SK-N-SH (cell line): ENCODE measurements around the gene LCN6. TPM values are rescaled to one million over a fixed set of nuclear protein-coding genes. Genes with fewer than 3 reads are reported as not detected.

Experiments used
- CTCF ChIA-PET: fragments of 300-600, 350-600 bp; formaldehyde crosslinking; extraction: SDS; loops from one replicate; lab custom pipeline; 2021; lab: Yijun Ruan, JAX
- POLR2A ChIA-PET: fragments of 350-600 bp; sonication (Branson Sonifier 250); formaldehyde crosslinking; extraction: SDS; loops from one replicate; lab custom pipeline; 2020; ENCODE audit warnings: antibody characterized with exemption, inconsistent platforms; lab: Yijun Ruan, JAX
- DNase-seq: peaks from one replicate; pipeline ENCODE4 v3.0.0; 2012
- H2AFZ ChIP-seq: fragments of 200-600 bp; sonication (generic); 2 replicates; pipeline ENCODE4 v1.8.1; 2016; ENCODE audit warnings: antibody characterized with exemption, mild to moderate bottlenecking, low read depth
- H3F3A ChIP-seq: fragments of 200-600 bp; sonication (generic); replicated peaks from 2 replicates; pipeline ENCODE3; 2016; ENCODE audit warnings: antibody characterized with exemption, mild to moderate bottlenecking; ENCODE audit not compliant: insufficient read depth
- H3K27ac ChIP-seq, 2 experiments: fragments of 200-500 bp in 1 of 2; fragments of 200-600 bp in 1 of 2; sonication (Bioruptor generic) in 1 of 2; sonication (generic), shearing (Covaris generic) in 1 of 2; 2 replicates each; pipeline versions ENCODE4 v1.5.1 to v1.6.1; 2014 to 2016; ENCODE audit warnings: low read depth in 2 of 2, inconsistent platforms in 1 of 2, low read length in 1 of 2, mild to moderate bottlenecking in 1 of 2, mixed read lengths in 1 of 2
- H3K27me3 ChIP-seq: fragments of 200-600 bp; sonication (generic), shearing (Covaris generic); 2 replicates; pipeline ENCODE4 v1.6.1; 2016; ENCODE audit warnings: mixed run types; ENCODE audit not compliant: insufficient read depth
- H3K36me3 ChIP-seq, 2 experiments: fragments of 200-500 bp in 1 of 2; fragments of 200-600 bp in 1 of 2; sonication (Bioruptor generic) in 1 of 2; sonication (generic) in 1 of 2; replicated peaks in 1 of 2; 2 replicates each; pipeline versions ENCODE3 to v1.5.1; 2014 to 2016; ENCODE audit warnings: low read length in 1 of 2, mild to moderate bottlenecking in 1 of 2; ENCODE audit not compliant: insufficient read depth in 2 of 2, control insufficient read depth in 1 of 2
- H3K4me1 ChIP-seq, 2 experiments: fragments of 200-500 bp in 1 of 2; fragments of 200-600 bp in 1 of 2; sonication (Bioruptor generic) in 1 of 2; sonication (generic), shearing (Covaris generic) in 1 of 2; 2 replicates each; pipeline versions ENCODE4 v1.5.1 to v1.6.1; 2014 to 2016; ENCODE audit warnings: low read depth in 1 of 2, low read length in 1 of 2, mixed run types in 1 of 2; ENCODE audit not compliant: insufficient read depth in 2 of 2, control insufficient read depth in 1 of 2
- H3K4me2 ChIP-seq: fragments of 200-600 bp; sonication (generic), shearing (Covaris generic); 2 replicates; pipeline ENCODE4 v1.6.1; 2017; ENCODE audit warnings: mixed run types
- H3K4me3 ChIP-seq, 2 experiments: fragments of 200-500 bp in 1 of 2; fragments of 200-600 bp in 1 of 2; sonication (Bioruptor generic) in 1 of 2; sonication (generic), shearing (Covaris generic) in 1 of 2; 2 replicates each; pipeline versions ENCODE4 v1.5.1 to v1.8.1; 2014 to 2016; ENCODE audit warnings: low read depth in 2 of 2, inconsistent platforms in 1 of 2, low read length in 1 of 2, mild to moderate bottlenecking in 1 of 2, mixed read lengths in 1 of 2, moderate library complexity in 1 of 2
- H3K79me2 ChIP-seq: fragments of 200-600 bp; sonication (generic); 2 replicates; pipeline ENCODE4 v1.8.1; 2017; ENCODE audit warnings: mild to moderate bottlenecking; ENCODE audit not compliant: insufficient read depth
- H3K9ac ChIP-seq: fragments of 200-600 bp; sonication (generic); 2 replicates; pipeline ENCODE4 v1.6.1; 2017; ENCODE audit warnings: mixed run types
- H3K9me2 ChIP-seq: fragments of 200-600 bp; sonication (generic); 2 replicates; pipeline ENCODE4 v1.6.1; 2017; ENCODE audit warnings: mixed run types
- H3K9me3 ChIP-seq: fragments of 200-600 bp; sonication (generic); 2 replicates; pipeline ENCODE4 v1.6.1; 2017; ENCODE audit warnings: mixed run types, mild to moderate bottlenecking, moderate library complexity
- H4K20me1 ChIP-seq: fragments of 200-600 bp; sonication (generic); 2 replicates; pipeline ENCODE4 v1.6.1; 2017; ENCODE audit warnings: mild to moderate bottlenecking, mixed run types; ENCODE audit not compliant: insufficient read depth
- FOXJ3 ChIP-seq: sonication (generic); formaldehyde crosslinking; IDR thresholded peaks from 2 replicates; pipeline ENCODE4 v1.5.1; 2020; ENCODE audit warnings: mild to moderate bottlenecking, missing genetic modification reagents
- FOXM1 ChIP-seq: IDR thresholded peaks from 2 replicates; pipeline ENCODE4 v1.4.0; 2012; ENCODE audit warnings: low read depth, mild to moderate bottlenecking
- GATA2 ChIP-seq: sonication (generic); formaldehyde crosslinking; IDR thresholded peaks from 2 replicates; pipeline ENCODE4 v1.5.0; 2020; ENCODE audit warnings: mild to moderate bottlenecking, missing genetic modification reagents
- MXI1 ChIP-seq: IDR thresholded peaks from 2 replicates; pipeline ENCODE4 v1.6.1; 2012; ENCODE audit warnings: mild to moderate bottlenecking, low read depth, low read length, improper control_type of control experiment
- NFIC ChIP-seq: IDR thresholded peaks from 2 replicates; pipeline ENCODE4 v1.4.0; 2012; ENCODE audit warnings: borderline replicate concordance
- NRF1 ChIP-seq: IDR thresholded peaks from 2 replicates; pipeline ENCODE4 v1.6.1; 2012; ENCODE audit warnings: low read depth, mild to moderate bottlenecking, low read length
- PBX3 ChIP-seq: IDR thresholded peaks from 2 replicates; pipeline ENCODE4; 2012
- POLR2AphosphoS5 ChIP-seq: IDR thresholded peaks from 2 replicates; pipeline ENCODE4 v1.6.1; 2012; ENCODE audit warnings: low read depth, low read length
- RAD21 ChIP-seq: IDR thresholded peaks from 2 replicates; pipeline ENCODE4 v1.6.1; 2012; ENCODE audit warnings: mild to moderate bottlenecking, low read length
- RCOR1 ChIP-seq: fragments of 150-350 bp; IDR thresholded peaks from 2 replicates; pipeline ENCODE4 v1.6.1; 2017; ENCODE audit warnings: antibody characterized with exemption, low read length
- RFX5 ChIP-seq: IDR thresholded peaks from 2 replicates; pipeline ENCODE4 v1.6.1; 2012; ENCODE audit warnings: mild to moderate bottlenecking, improper control_type of control experiment, low read length
- TEAD4 ChIP-seq: IDR thresholded peaks from 2 replicates; pipeline ENCODE4 v1.4.0; 2012; ENCODE audit warnings: mild to moderate bottlenecking, borderline replicate concordance; ENCODE audit not compliant: insufficient read depth
- USF2 ChIP-seq: fragments of 150-350 bp; IDR thresholded peaks from 2 replicates; pipeline ENCODE4 v1.6.1; 2017; ENCODE audit warnings: antibody characterized with exemption, low read length, low read depth, borderline replicate concordance
- WGBS: methylation state at CpG from one replicate; pipeline ENCODE4 v1.1.6; 2017; ENCODE audit warnings: low lambda C conversion rate; 5-methylcytosine and 5-hydroxymethylcytosine counted together
- polyA plus RNA-seq, 3 experiments: library from polyadenylated mRNA; depleted of rRNA; stranded (reverse); fragments of >200 nt; gene quantifications; 2 replicates each; pipeline ENCODE4 v1.2.3, GENCODE V29; 2012

Gene LCN6
- polyA plus RNA-seq, 1 of the 3 experiments (the other 2 are of a cell fraction), result not detected

DNA sequence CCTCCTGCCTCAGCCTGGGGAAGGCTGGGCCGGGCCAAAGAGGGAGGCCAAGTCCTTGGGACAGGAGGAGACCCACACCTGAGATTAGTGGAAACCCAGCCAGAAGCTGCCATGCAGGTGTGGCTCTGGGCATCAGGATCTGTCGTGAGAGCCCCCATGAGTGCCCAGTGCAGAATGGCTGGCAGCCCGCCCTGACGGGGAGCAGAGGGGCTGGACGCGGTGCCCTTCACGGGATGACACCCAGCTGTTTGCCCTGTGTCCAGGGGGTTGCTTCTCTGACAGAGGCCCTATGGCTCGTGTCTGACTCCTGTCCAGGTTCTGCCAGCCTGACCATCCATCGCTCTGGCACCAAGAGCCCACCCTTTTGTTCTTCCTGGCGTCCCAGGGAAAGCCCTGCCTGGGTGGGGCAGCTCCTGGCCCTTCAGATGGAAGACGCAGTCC is 27.4 kb downstream of the LCN6 start:
- Histone ChIP-seq H3K4me2 (0 out of 2 replicates have a peak overlapping the region, but pooled peaks have one; percentile 15), H3K27ac (no peak overlapping the region), H3K9ac (no peak overlapping the region), H3K79me2 (peaks cover 21% of the 10 kb centered on the region), H3K9me3 (no peaks in the 10 kb centered on the region), H3K4me1 (peaks cover 3 to 9% of the 10 kb centered on the region in 2 experiments; a peak in 1 of 4 replicates), H3F3A (peaks cover 22% of the 10 kb centered on the region), H4K20me1 (peaks cover 52% of the 10 kb centered on the region), H2AFZ (no peak overlapping the region), H3K4me3 (no peak overlapping the region), H3K9me2 (no peaks in the 10 kb centered on the region), H3K27me3 (no peaks in the 10 kb centered on the region), H3K36me3 (peaks cover 18 to 31% of the 10 kb centered on the region in 2 experiments)
- DNase-seq, result no peak
- CTCF ChIA-PET, result interaction anchor here (1.1 to 2.7 kb wide), 3 partner anchors 10 to 49 kb away, joined by 3 to 13 read pairs (median 9); partner anchors contain the start of gene LCN8
- POLR2A ChIA-PET, result interaction anchor here (1.2 kb wide), 1 partner anchor 74 kb away, joined by 3 read pairs; no protein-coding TSS in a partner anchor
- 64% methylated on average over 5 of the region's 11 CpGs for WGBS
- TF ChIP-seq MXI1, result no peak
- TF ChIP-seq TEAD4, result no peak
- no peak for TF ChIP-seq GATA2 (CRISPR knock-in tag)
- no peak for TF ChIP-seq NRF1
- no peak for TF ChIP-seq USF2
- TF ChIP-seq PBX3, result no peak
- TF ChIP-seq RCOR1, result no peak
- no peak for TF ChIP-seq FOXM1
- no peak for TF ChIP-seq POLR2AphosphoS5

DNA sequence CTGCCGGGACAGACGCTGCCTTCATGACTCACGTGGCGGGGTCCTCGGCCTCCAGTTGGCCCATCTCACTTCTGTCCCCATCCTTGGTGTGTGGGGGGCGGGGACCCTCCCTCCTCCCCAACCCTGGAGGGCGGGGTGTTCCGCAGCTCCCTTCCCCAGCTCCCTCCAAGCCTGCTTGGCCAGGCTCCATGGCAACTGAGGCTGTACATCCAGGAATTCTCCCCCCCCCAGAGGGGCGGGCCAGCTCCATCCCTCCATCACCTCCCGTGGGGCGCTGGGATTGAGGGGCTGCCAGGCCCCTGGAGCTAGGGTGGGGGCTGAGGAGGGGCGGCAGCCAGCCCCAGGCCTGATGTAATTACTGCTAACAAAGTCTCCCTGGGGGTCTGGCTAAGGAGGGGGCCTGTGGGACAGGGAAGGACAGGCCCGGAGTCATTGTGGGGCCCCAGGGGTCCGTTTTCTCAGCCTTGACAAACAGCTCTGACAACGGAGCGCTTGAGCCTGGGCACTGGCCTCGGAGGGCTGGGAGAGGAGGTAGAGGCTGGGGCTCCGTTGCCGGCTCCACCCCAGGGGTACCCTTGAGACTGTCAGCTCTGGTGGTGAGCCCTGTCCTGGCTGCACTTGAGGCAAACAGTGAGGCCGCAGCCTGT is 28.0 kb downstream of the LCN6 start:
- no peak for TF ChIP-seq FOXJ3 (CRISPR knock-in tag)
- no peak for TF ChIP-seq RAD21
- TF ChIP-seq RFX5, result no peak
- no peak for TF ChIP-seq NFIC
- CTCF ChIA-PET, result interaction anchor here (0.6 to 2.7 kb wide), 3 partner anchors 38 to 72 kb away, joined by 3 to 13 read pairs (median 9); partner anchors contain the start of gene LCN8
- no peak overlapping the region for H3K9ac ChIP-seq
- POLR2A ChIA-PET, result interaction anchor here (1.2 kb wide), 1 partner anchor 73 kb away, joined by 3 read pairs; no protein-coding TSS in a partner anchor
- H3K4me3 ChIP-seq, result no peak overlapping the region
- H3K27me3 ChIP-seq, result no peaks in the 10 kb centered on the region
- H3F3A ChIP-seq, result peaks cover 18% of the 10 kb centered on the region
- no peaks in the 10 kb centered on the region for H3K9me2 ChIP-seq
- H3K36me3 ChIP-seq, result peaks cover 13 to 29% of the 10 kb centered on the region in 2 experiments
- H3K27ac ChIP-seq, result peak overlapping the region in 1 of 2 experiments; percentile 22; a peak in 1 of 4 replicates
- 86% methylated on average over 13 of the region's 20 CpGs for WGBS
- H3K4me1 ChIP-seq, result peaks cover 0 to 4% of the 10 kb centered on the region in 2 experiments; a peak in 1 of 4 replicates
- no peak for DNase-seq
- H3K9me3 ChIP-seq, result no peaks in the 10 kb centered on the region
- H2AFZ ChIP-seq, result no peak overlapping the region
- H4K20me1 ChIP-seq, result peaks cover 46% of the 10 kb centered on the region
- peaks cover 16% of the 10 kb centered on the region for H3K79me2 ChIP-seq
- no peak overlapping the region for H3K4me2 ChIP-seq
